Activated CD8-positive, alpha-beta T cell treated with anti-CD3 and anti-CD28 coated beads for 36 hours (primary cell): ENCODE data around the gene DLGAP1. TPM values are rescaled to one million over a fixed set of nuclear protein-coding genes. Genes with fewer than 3 reads are reported as not detected.
A peak's percentile ranks its signal among the peaks of the same experiment; 100 is the strongest.

ENCODE experiments used
- ATAC-seq: fragments of 200-7000 bp; cut with Tn5 transposase; one replicate; pipeline ENCODE4 v1.10.0; 2021; ENCODE audit warnings: mild to moderate bottlenecking, moderate library complexity
- CTCF ChIA-PET: fragments of 350-600 bp; sonication (Branson Sonifier 250); formaldehyde crosslinking; loops from one replicate; lab custom pipeline; 2021; ENCODE audit warnings: antibody characterized with exemption; lab: Charles Lee
- POLR2A ChIA-PET: fragments of 350-600 bp; sonication (Branson Sonifier 250); formaldehyde crosslinking; loops from one replicate; lab custom pipeline; 2021; ENCODE audit warnings: antibody characterized with exemption; lab: Charles Lee
- DNase-seq: peaks from one replicate; pipeline ENCODE4 v3.0.0-alpha.2; 2020
- H3K27ac Mint-ChIP-seq: one replicate; pipeline ENCODE4 v1.8.0; 2021; ENCODE audit warnings: mild to moderate bottlenecking, mixed read lengths
- H3K27me3 Mint-ChIP-seq: one replicate; pipeline ENCODE4 v1.8.0; 2021; ENCODE audit warnings: mixed read lengths
- H3K36me3 Mint-ChIP-seq: one replicate; pipeline ENCODE4 v1.8.0; 2021; ENCODE audit warnings: low read depth, mixed read lengths
- H3K4me1 Mint-ChIP-seq: one replicate; pipeline ENCODE4 v1.8.0; 2021; ENCODE audit warnings: low read depth, mixed read lengths
- H3K4me3 Mint-ChIP-seq: one replicate; pipeline ENCODE4 v1.8.0; 2021; ENCODE audit warnings: mild to moderate bottlenecking, moderate library complexity, mixed read lengths
- H3K9me3 Mint-ChIP-seq: one replicate; pipeline ENCODE4 v1.8.0; 2021; ENCODE audit warnings: mixed read lengths
- CTCF ChIP-seq: fragments of 200-600 bp; IDR thresholded peaks from one replicate; pipeline ENCODE4 v1.8.0; 2022; ENCODE audit warnings: antibody characterized with exemption, mild to moderate bottlenecking
- intact Hi-C: fragments of 100-400 bp; cut with micrococcal nuclease; formaldehyde crosslinking; loops from one replicate; pipeline ENCODE4 v1.10.0; 2022
- total RNA-seq, 2 experiments: library from RNA; stranded (reverse); gene quantifications; one replicate each; pipeline ENCODE4 v1.2.3, GENCODE V29; 2021

DLGAP1 gene
- total RNA-seq, 2 experiments from 2014 or later: not detected

DNA sequence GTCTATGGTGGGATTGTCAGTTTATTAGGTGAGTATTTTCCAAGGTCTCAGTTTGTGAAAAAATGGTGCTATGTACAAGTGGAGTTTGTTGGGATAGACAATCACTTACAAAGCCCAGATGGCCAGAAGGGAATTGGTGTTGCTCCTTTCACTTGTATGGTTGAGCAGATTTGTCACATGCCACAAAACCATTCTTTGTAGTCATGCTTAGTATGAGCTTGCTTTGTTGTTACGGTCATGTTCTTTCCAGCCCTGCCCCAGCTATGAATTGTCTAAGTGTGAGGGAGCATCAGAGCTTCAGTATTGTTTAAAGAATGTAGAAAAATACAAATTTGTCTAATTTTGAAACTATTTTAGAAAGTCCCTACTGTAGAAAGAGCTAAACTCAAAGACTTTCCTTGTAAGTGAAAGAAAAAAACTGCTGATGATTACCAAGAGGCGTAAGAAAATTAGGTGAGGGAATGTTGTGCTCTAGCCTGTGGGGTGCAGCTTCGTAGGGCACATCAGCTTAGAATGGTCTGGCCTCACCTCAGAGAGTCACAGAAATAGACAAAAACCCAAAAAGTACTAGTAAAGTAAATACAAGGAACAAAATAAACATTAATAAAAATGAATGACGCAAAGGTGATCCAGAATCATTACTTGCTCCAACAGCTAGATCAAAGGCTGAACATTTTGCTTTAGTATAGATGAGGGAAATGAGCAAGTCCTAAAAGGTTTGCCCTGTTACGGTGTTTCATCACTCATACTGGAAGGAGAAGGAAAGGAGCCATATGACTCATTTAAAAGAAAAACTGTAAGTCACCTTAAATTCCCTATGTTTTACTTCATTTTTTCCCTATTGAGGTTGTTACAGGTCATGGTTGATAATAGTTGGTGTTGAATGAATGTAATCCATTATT lies 995.9 kb downstream of the DLGAP1 start:
- H3K36me3 Mint-ChIP-seq: peaks cover 55% of the 10 kb centered on the region
- intact Hi-C loops: no loop called here
- no peaks in the 10 kb centered on the region for H3K27me3 Mint-ChIP-seq
- ATAC-seq (peak; percentile 53), DNase-seq (no peak)
- H3K9me3 Mint-ChIP-seq: peaks cover 10% of the 10 kb centered on the region
- H3K27ac Mint-ChIP-seq: peak overlapping the region; percentile 89
- POLR2A ChIA-PET: interaction anchor here (0.6 to 1.7 kb wide), 4 partner anchors 40 to 137 kb away, joined by 3 to 5 read pairs (median 3); no protein-coding TSS in a partner anchor
- no peak for TF ChIP-seq CTCF
- CTCF ChIA-PET: interaction anchor here (0.9 to 5.7 kb wide), 8 partner anchors 8 to 207 kb away, joined by 3 to 32 read pairs (median 4); no protein-coding TSS in a partner anchor
- peaks cover 63% of the 10 kb centered on the region for H3K4me1 Mint-ChIP-seq
- peak overlapping the region; percentile 12 for H3K4me3 Mint-ChIP-seq

DNA sequence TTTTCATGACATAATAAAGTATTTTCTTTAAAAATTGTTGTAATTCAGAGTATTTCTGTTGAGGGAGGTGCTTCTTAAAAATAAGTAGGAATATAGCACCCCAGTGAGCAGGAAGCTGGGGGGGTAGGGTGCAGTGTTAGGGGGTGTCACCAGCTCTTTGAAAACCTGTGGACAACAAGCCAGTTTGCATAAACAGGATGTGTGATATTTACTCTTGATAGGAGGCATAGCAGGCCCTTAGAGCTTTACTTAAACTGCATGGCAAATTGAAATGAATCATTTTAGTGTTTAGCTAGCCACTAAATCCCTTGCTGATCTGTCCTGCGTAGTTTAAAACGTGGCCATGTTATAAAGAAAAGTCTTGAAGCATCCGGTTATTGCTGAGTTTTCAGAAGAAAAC lies 996.7 kb downstream of the DLGAP1 start:
- Mint-ChIP-seq H3K27ac (peak overlapping the region; percentile 89), H3K4me1 (peaks cover 68% of the 10 kb centered on the region), H3K36me3 (peaks cover 55% of the 10 kb centered on the region), H3K9me3 (peaks cover 10% of the 10 kb centered on the region), H3K27me3 (no peaks in the 10 kb centered on the region), H3K4me3 (peak overlapping the region; percentile 12)
- intact Hi-C loops: no loop called here
- POLR2A ChIA-PET: interaction anchor here (0.6 to 1.7 kb wide), 5 partner anchors 7 to 138 kb away, joined by 3 to 5 read pairs (median 3); no protein-coding TSS in a partner anchor
- ATAC-seq (peak; percentile 38), DNase-seq (no peak)
- CTCF ChIA-PET: interaction anchor here (0.9 to 5.7 kb wide), 8 partner anchors 11 to 207 kb away, joined by 3 to 32 read pairs (median 4); no protein-coding TSS in a partner anchor
- TF ChIP-seq CTCF: no peak

DNA sequence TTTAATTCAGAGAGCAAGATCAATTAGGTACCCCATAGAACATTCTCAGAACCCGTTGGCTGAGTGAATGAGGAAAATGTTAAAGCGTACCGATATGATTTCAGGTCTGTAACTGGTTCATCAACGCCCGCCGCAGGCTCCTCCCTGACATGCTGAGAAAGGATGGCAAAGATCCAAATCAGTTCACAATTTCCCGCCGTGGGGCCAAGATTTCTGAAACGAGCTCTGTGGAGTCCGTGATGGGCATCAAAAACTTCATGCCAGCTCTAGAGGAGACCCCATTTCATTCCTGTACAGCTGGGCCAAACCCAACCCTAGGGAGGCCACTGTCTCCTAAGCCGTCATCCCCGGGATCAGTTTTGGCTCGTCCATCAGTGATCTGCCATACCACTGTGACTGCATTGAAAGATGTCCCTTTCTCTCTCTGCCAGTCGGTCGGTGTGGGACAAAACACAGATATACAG lies 997.8 kb downstream of the DLGAP1 start:
- peaks cover 10% of the 10 kb centered on the region for H3K9me3 Mint-ChIP-seq
- ChIA-PET CTCF (interaction anchor here (0.9 to 2.5 kb wide), 6 partner anchors 10 to 209 kb away, joined by 3 to 12 read pairs (median 4); no protein-coding TSS in a partner anchor), POLR2A (interaction anchor here (0.6 to 1.0 kb wide), 2 partner anchors 8 to 40 kb away, joined by 3 read pairs; no protein-coding TSS in a partner anchor)
- DNase-seq (no peak), ATAC-seq (no peak)
- intact Hi-C loops: no loop called here
- H3K27ac Mint-ChIP-seq: peak overlapping the region; percentile 60
- TF ChIP-seq CTCF: no peak
- H3K4me3 Mint-ChIP-seq: no peak overlapping the region
- peaks cover 63% of the 10 kb centered on the region for H3K36me3 Mint-ChIP-seq
- H3K4me1 Mint-ChIP-seq: peaks cover 70% of the 10 kb centered on the region
- no peaks in the 10 kb centered on the region for H3K27me3 Mint-ChIP-seq

DNA sequence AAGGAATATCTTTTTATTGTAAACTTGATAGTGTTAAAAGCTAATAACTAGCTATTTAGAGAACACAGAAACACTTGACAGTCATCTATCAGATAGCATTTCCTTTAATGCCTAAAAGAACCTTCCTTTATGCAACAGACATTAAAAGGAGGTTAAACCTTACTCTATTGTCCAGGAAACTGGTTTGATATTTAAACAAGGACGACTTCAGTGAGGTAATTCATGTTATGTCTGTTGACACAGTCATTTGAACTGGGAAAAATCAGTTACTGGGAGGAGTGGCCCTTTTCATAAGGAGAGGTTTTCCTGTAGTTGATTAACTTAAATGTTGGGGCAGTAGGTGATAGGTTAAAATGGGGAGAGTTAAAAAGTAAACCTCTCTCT lies 998.4 kb downstream of the DLGAP1 start:
- CTCF ChIA-PET: interaction anchor here (0.7 to 1.4 kb wide), 6 partner anchors 9 to 210 kb away, joined by 3 to 5 read pairs (median 3); no protein-coding TSS in a partner anchor
- no peak for TF ChIP-seq CTCF
- intact Hi-C loops: no loop called here
- no peak for DNase-seq
- H3K36me3 Mint-ChIP-seq: peaks cover 57% of the 10 kb centered on the region
- POLR2A ChIA-PET: interaction anchor here (1.4 kb wide), 1 partner anchor 159 kb away, joined by 3 read pairs; no protein-coding TSS in a partner anchor
- H3K4me1 Mint-ChIP-seq: peaks cover 68% of the 10 kb centered on the region
- ATAC-seq: no peak
- peak overlapping the region; percentile 1 for H3K27ac Mint-ChIP-seq
- no peak overlapping the region for H3K4me3 Mint-ChIP-seq
- no peaks in the 10 kb centered on the region for H3K27me3 Mint-ChIP-seq
- peaks cover 5% of the 10 kb centered on the region for H3K9me3 Mint-ChIP-seq
